Sigmoid colon (tissue), 4 donors: ENCODE results near the gene FBLIM1.

Source experiments
- EP300 ChIP-seq, 4 donors: sonication (generic); formaldehyde crosslinking; IDR thresholded peaks; one replicate each; pipeline ENCODE4 v1.6.1; 2017; ENCODE audit warnings: antibody characterized with exemption in 4 of 4
- POLR2A ChIP-seq, 2 donors: fragments of 450-650 bp; IDR thresholded peaks; one replicate each; pipeline ENCODE4 v1.6.1; 2016; ENCODE audit warnings: antibody characterized with exemption in 2 of 2, mild to moderate bottlenecking in 2 of 2, moderate library complexity in 2 of 2

DNA sequence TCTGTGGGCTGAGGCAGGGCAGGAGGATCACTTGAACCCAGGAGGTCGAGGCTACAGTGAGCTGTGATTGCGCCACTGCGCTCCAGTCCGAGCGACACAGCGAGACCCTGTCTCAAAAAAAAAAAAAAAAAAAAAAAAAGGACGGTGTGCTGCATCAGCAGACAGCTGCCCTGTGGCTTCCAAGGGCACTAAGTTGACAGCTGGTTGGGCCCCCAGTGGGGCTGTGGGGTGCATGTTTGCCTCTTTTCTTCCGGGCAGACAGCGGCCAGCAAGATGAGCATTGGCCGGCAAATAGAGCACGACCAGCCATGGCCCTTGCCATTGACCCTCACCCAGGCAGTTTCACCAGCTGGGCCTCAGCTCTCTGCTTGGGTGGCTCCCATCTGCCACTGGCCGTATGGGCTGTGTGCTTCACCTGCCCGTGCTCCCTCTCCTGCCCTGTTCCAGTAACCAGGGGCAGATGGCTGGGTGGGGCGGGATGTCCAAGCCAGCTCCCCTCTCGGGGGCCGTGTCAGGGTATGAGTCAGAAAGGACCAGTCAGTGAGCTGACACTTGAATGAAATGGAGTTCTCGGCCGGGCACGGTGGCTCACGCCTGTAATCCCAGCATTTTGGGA is 34.9 kb upstream of the FBLIM1 start:
- no peak for TF ChIP-seq POLR2A (IDR thresholded peaks at IDR 0.05)
- TF ChIP-seq EP300 (IDR thresholded peaks at IDR 0.05): no peak
